Chondrocyte (in vitro differentiated cells): ENCODE measurements around the gene PWWP2B. TPM values are rescaled to one million over a fixed set of nuclear protein-coding genes. Genes with fewer than 3 reads are reported as not detected.

Source experiments
- DNase-seq: peaks from one replicate; pipeline ENCODE4 v3.0.0; 2021; ENCODE audit warnings: mixed read lengths, low spot score
- H3K27ac Mint-ChIP-seq: one replicate; pipeline ENCODE4 v1.8.0; 2021; ENCODE audit warnings: mild to moderate bottlenecking, moderate library complexity, mixed read lengths; ENCODE audit not compliant: unreplicated experiment
- H3K27me3 Mint-ChIP-seq: 2 replicates; pipeline ENCODE4 v1.8.0; 2021; ENCODE audit warnings: low read depth, mixed read lengths
- H3K36me3 Mint-ChIP-seq: 2 replicates; pipeline ENCODE4 v1.8.0; 2021; ENCODE audit warnings: low read depth, mixed read lengths
- H3K4me1 Mint-ChIP-seq: 2 replicates; pipeline ENCODE4 v1.8.0; 2021; ENCODE audit warnings: low read depth, mild to moderate bottlenecking, mixed read lengths
- H3K4me3 Mint-ChIP-seq: one replicate; pipeline ENCODE4 v1.8.0; 2021; ENCODE audit warnings: mild to moderate bottlenecking, moderate library complexity, mixed read lengths; ENCODE audit not compliant: unreplicated experiment
- H3K9me3 Mint-ChIP-seq: 2 replicates; pipeline ENCODE4 v1.8.0; 2021; ENCODE audit warnings: low read depth, mixed read lengths
- total RNA-seq: library from RNA; stranded (reverse); gene quantifications from 3 replicates; pipeline ENCODE4 v1.2.1, GENCODE V29; 2021
- TF ChIP-seq, protein P1 (sequence below): fragments of 200-600 bp; sonication (generic); IDR thresholded peaks from 2 replicates; pipeline ENCODE4 v1.5.0; 2021; ENCODE audit warnings: antibody characterized with exemption, mild to moderate bottlenecking, moderate library complexity

Gene PWWP2B
- total RNA-seq, 1 donor from 2014 or later = 13.2 TPM

GRCh38 chr10:132403511-132404168, 6.6 kb downstream of the PWWP2B start:
- TF ChIP-seq, protein P1, sequence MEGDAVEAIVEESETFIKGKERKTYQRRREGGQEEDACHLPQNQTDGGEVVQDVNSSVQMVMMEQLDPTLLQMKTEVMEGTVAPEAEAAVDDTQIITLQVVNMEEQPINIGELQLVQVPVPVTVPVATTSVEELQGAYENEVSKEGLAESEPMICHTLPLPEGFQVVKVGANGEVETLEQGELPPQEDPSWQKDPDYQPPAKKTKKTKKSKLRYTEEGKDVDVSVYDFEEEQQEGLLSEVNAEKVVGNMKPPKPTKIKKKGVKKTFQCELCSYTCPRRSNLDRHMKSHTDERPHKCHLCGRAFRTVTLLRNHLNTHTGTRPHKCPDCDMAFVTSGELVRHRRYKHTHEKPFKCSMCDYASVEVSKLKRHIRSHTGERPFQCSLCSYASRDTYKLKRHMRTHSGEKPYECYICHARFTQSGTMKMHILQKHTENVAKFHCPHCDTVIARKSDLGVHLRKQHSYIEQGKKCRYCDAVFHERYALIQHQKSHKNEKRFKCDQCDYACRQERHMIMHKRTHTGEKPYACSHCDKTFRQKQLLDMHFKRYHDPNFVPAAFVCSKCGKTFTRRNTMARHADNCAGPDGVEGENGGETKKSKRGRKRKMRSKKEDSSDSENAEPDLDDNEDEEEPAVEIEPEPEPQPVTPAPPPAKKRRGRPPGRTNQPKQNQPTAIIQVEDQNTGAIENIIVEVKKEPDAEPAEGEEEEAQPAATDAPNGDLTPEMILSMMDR = no peak
- Mint-ChIP-seq H3K27ac (no peak overlapping the region), H3K4me3 (no peak overlapping the region), H3K9me3 (no peaks in the 10 kb centered on the region), H3K4me1 (peaks cover 18% of the 10 kb centered on the region), H3K36me3 (peaks cover 7% of the 10 kb centered on the region), H3K27me3 (no peaks in the 10 kb centered on the region)
- DNase-seq = no peak

DNA sequence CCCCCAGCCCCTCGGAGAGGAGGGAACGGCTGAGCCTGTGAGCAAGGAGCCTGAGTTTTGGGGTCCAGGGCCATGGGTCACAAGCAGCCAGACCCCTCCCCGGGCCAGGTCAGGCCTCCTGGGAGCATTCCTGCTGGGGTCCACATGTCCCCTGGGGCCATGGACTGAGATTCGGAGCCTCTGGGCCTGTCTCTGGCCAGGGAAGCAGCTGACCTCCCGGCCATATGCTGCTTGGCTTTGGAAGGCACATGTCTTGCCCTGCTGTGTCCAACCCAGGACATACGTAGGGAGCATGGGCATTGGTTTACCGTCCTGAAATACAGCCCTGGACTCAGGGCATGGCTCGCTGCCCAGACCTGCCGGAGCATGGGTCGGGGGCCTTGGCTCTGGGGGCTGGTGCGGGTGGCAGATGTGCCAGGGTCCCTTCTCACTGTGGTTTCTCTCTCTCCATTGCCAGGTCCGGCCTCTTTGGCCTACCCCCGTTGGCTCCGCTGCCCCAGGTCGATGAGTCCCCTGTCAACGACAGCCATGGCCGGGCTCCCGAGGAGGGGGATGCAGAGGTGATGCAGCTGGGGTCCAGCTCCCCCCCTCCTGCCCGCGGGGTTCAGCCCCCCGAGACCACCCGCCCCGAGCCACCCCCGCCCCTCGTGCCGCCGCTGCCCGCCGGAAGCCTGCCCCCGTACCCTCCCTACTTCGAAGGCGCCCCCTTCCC, 7.3 kb downstream of the PWWP2B start:
- no peaks in the 10 kb centered on the region for H3K27me3 Mint-ChIP-seq
- no peak for DNase-seq
- H3K27ac Mint-ChIP-seq = no peak overlapping the region
- H3K9me3 Mint-ChIP-seq = no peaks in the 10 kb centered on the region
- peaks cover 18% of the 10 kb centered on the region for H3K4me1 Mint-ChIP-seq
- peaks cover 7% of the 10 kb centered on the region for H3K36me3 Mint-ChIP-seq
- H3K4me3 Mint-ChIP-seq = no peak overlapping the region
- TF ChIP-seq, protein P1 = no peak

GRCh38 chr10:132404911-132405462, 8.0 kb downstream of the PWWP2B start:
- Mint-ChIP-seq H3K9me3 (no peaks in the 10 kb centered on the region), H3K4me3 (no peak overlapping the region), H3K27me3 (no peaks in the 10 kb centered on the region), H3K27ac (no peak overlapping the region), H3K36me3 (peaks cover 7% of the 10 kb centered on the region), H3K4me1 (peaks cover 17% of the 10 kb centered on the region)
- no peak for DNase-seq
- TF ChIP-seq, protein P1 = no peak

DNA sequence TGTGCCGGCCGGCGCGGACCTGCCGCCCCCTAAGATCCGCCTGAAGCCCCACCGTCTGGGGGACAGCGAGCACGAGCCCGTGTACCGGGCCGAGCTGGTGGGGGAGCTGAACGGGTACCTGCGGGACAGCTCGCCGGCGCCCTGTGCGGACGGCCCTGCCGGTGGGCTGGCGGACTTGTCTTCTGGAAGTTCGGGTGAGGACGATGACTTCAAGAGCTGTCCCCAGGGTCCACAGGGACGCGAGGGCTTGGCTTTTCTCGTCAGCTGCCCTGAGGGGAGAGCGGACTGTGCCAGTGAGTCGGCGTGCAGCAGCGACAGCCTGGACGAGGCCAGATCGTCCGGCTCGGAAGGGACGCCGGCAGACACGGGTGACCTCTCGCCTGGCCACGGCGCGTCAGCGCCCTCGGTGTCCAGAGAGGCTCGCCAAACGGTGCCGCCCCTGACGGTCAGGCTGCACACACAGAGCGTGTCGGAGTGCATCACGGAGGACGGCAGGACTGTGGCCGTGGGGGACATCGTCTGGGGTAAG, 8.5 kb downstream of the PWWP2B start:
- H3K27me3 Mint-ChIP-seq = no peaks in the 10 kb centered on the region
- peaks cover 7% of the 10 kb centered on the region for H3K36me3 Mint-ChIP-seq
- H3K9me3 Mint-ChIP-seq = no peaks in the 10 kb centered on the region
- no peak overlapping the region for H3K4me3 Mint-ChIP-seq
- H3K27ac Mint-ChIP-seq = no peak overlapping the region
- DNase-seq = no peak
- peaks cover 18% of the 10 kb centered on the region for H3K4me1 Mint-ChIP-seq
- TF ChIP-seq, protein P1 = no peak

- TF ChIP-seq, protein P1 = no peak
- H3K27ac Mint-ChIP-seq = no peak overlapping the region
- H3K9me3 Mint-ChIP-seq = no peaks in the 10 kb centered on the region
- peaks cover 17% of the 10 kb centered on the region for H3K4me1 Mint-ChIP-seq
- no peak overlapping the region for H3K4me3 Mint-ChIP-seq
- peaks cover 7% of the 10 kb centered on the region for H3K36me3 Mint-ChIP-seq
- H3K27me3 Mint-ChIP-seq = no peaks in the 10 kb centered on the region
- DNase-seq = no peak
Measured at GRCh38 chr10:132406181-132406580, 9.2 kb downstream of the PWWP2B start.
